NAMALWA (cell line): ENCODE measurements around the gene PTTG1IP2.
A peak's percentile ranks its signal among the peaks of the same experiment; 100 is the strongest.

Experiments used
- DNase-seq: peaks from one replicate; pipeline ENCODE4 v3.0.0-alpha.2; 2015; ENCODE audit warnings: low spot score

The PTTG1IP2 gene

GRCh38 chr7:90469554-90469953 lies at the start of gene PTTG1IP2:
Gene PTTG1IP2 (plus strand): TSS chr7:90469639. CDS start chr7:90469787, 148 bp downstream.
- DNase-seq = no peak

- no peak for DNase-seq
These were observed 47.8 kb upstream of the PTTG1IP2 start for GRCh38 chr7:90421651-90422050.

- no peak for DNase-seq
These were observed 44.7 kb upstream of the PTTG1IP2 start for GRCh38 chr7:90424720-90425119.

- DNase-seq = no peak
These were observed 44.1 kb upstream of the PTTG1IP2 start for GRCh38 chr7:90425376-90425775.

GRCh38 chr7:90430614-90431460 lies 38.6 kb upstream of the PTTG1IP2 start:
- DNase-seq = no peak

GRCh38 chr7:90432752-90433151 lies 36.7 kb upstream of the PTTG1IP2 start:
- DNase-seq = no peak

- DNase-seq = no peak
These were observed 36.2 kb upstream of the PTTG1IP2 start for GRCh38 chr7:90433221-90433620.

- no peak for DNase-seq
These were observed 23.8 kb upstream of the PTTG1IP2 start for GRCh38 chr7:90445633-90446032.

GRCh38 chr7:90446137-90446899 lies 23.1 kb upstream of the PTTG1IP2 start:
- DNase-seq = no peak

GRCh38 chr7:90453259-90453891 lies 16.1 kb upstream of the PTTG1IP2 start:
- no peak for DNase-seq

GRCh38 chr7:90453931-90454330 lies 15.5 kb upstream of the PTTG1IP2 start:
- no peak for DNase-seq

GRCh38 chr7:90455163-90456030 lies 14.0 kb upstream of the PTTG1IP2 start:
- peak; percentile 83 for DNase-seq

- DNase-seq = no peak
These were observed 11.3 kb upstream of the PTTG1IP2 start for GRCh38 chr7:90458104-90458503.

GRCh38 chr7:90459888-90460287 lies 9.6 kb upstream of the PTTG1IP2 start:
- no peak for DNase-seq

GRCh38 chr7:90461219-90461618 lies 8.2 kb upstream of the PTTG1IP2 start:
- no peak for DNase-seq

- DNase-seq = peak; percentile 27
These were observed 6.2 kb upstream of the PTTG1IP2 start for GRCh38 chr7:90463151-90463628.

- no peak for DNase-seq
These were observed 3.6 kb upstream of the PTTG1IP2 start for GRCh38 chr7:90465816-90466215.

- DNase-seq = no peak
These were observed 3.5 kb downstream of the PTTG1IP2 start for GRCh38 chr7:90472805-90473540.

GRCh38 chr7:90473814-90474213 lies 4.4 kb downstream of the PTTG1IP2 start:
- DNase-seq = no peak

- DNase-seq = no peak
These were observed 5.1 kb downstream of the PTTG1IP2 start for GRCh38 chr7:90474284-90475210.
